Caco-2 (cell line): ENCODE data around the gene USP43. TPM values are rescaled to one million over a fixed set of nuclear protein-coding genes. Genes with fewer than 3 reads are reported as not detected.

Experiments used
- BruUV-seq: library from RNA; stranded (reverse); fragments of 400-500 nt; replicated peaks from 2 replicates; lab custom pipeline; 2021; lab: Mats Ljungman, UMichigan
- CTCF ChIA-PET: fragments of 300-600 bp; sonication (Branson Sonifier 250); formaldehyde crosslinking; loops from one replicate; lab custom pipeline; 2022; ENCODE audit warnings: antibody characterized with exemption; lab: Charles Lee
- POLR2A ChIA-PET: fragments of 300-600 bp; sonication (Branson Sonifier 250); formaldehyde crosslinking; loops from one replicate; lab custom pipeline; 2022; ENCODE audit warnings: antibody characterized with exemption; lab: Charles Lee
- DNase-seq, 2 experiments: peaks; one replicate each; pipeline versions ENCODE4 v3.0.0 to v3.0.0-alpha.2; 2020 to 2022
- H3K27me3 ChIP-seq: replicated peaks from 2 replicates; pipeline ENCODE4 v1.6.0; 2011; ENCODE audit warnings: low read length; ENCODE audit not compliant: control insufficient read depth, insufficient read depth
- H3K36me3 ChIP-seq: 2 replicates; pipeline ENCODE4 v1.5.1; 2011; ENCODE audit warnings: low read length; ENCODE audit not compliant: control insufficient read depth, insufficient read depth
- H3K4me1 ChIP-seq: fragments of 250-450 bp; sonication (Bioruptor Pico); 2 replicates; pipeline ENCODE4 v1.5.1; 2020; ENCODE audit warnings: mild to moderate bottlenecking
- H3K4me3 ChIP-seq: 2 replicates; pipeline ENCODE4 v1.5.1; 2011; ENCODE audit warnings: low read depth, mild to moderate bottlenecking, control low read depth, low read length
- H3K9me3 ChIP-seq: fragments of 250-450 bp; sonication (Bioruptor Pico); 2 replicates; pipeline ENCODE4 v1.5.1; 2020; ENCODE audit warnings: mild to moderate bottlenecking, moderate library complexity
- H3K27ac Mint-ChIP-seq: one replicate; pipeline ENCODE4 v1.8.0; 2022; ENCODE audit warnings: mixed read lengths; ENCODE audit not compliant: unreplicated experiment
- H3K27me3 Mint-ChIP-seq: one replicate; pipeline ENCODE4 v1.8.0; 2022; ENCODE audit warnings: mixed read lengths; ENCODE audit not compliant: insufficient read depth, unreplicated experiment
- H3K36me3 Mint-ChIP-seq: one replicate; pipeline ENCODE4 v1.8.0; 2022; ENCODE audit warnings: mild to moderate bottlenecking, mixed read lengths; ENCODE audit not compliant: insufficient read depth, unreplicated experiment
- H3K4me1 Mint-ChIP-seq: one replicate; pipeline ENCODE4 v1.8.0; 2022; ENCODE audit warnings: low read depth, mixed read lengths; ENCODE audit not compliant: unreplicated experiment
- H3K4me3 Mint-ChIP-seq: one replicate; pipeline ENCODE4 v1.8.0; 2022; ENCODE audit warnings: mild to moderate bottlenecking, moderate library complexity, mixed read lengths; ENCODE audit not compliant: unreplicated experiment
- H3K9me3 Mint-ChIP-seq: one replicate; pipeline ENCODE4 v1.8.0; 2022; ENCODE audit warnings: mixed read lengths; ENCODE audit not compliant: unreplicated experiment
- CTCF ChIP-seq, 2 experiments: fragments of 200-600 bp in 1 of 2; IDR thresholded peaks; 1 replicate in 1 of 2; 2 replicates in 1 of 2; pipeline versions ENCODE4 v1.5.1 to v1.8.0; 2011 to 2022; ENCODE audit warnings: antibody characterized with exemption in 1 of 2, control low read depth in 1 of 2, inconsistent platforms in 1 of 2, low read depth in 1 of 2, low read length in 1 of 2, mild to moderate bottlenecking in 1 of 2, moderate library complexity in 1 of 2; ENCODE audit not compliant: insufficient read depth in 1 of 2, severe bottlenecking in 1 of 2, unreplicated experiment in 1 of 2
- intact Hi-C: fragments of 100-400 bp; cut with micrococcal nuclease; formaldehyde crosslinking; loops from one replicate; pipeline ENCODE4 v1.10.0; 2022; ENCODE audit not compliant: unreplicated experiment
- total RNA-seq: library from RNA; stranded (reverse); gene quantifications from 2 replicates; pipeline ENCODE4 v1.2.3, GENCODE V29; 2022

The USP43 gene
- total RNA-seq, 1 experiment from 2014 or later: 6.0 TPM

GRCh38 chr17:9729034-9729650 is 83.8 kb downstream of the USP43 start:
- intact Hi-C loops: loop anchor here (1.0 kb wide), 1 partner anchor 39 kb away; no protein-coding TSS in a partner anchor
- no TSS peak for BruUV-seq
- no peaks in the 10 kb centered on the region for H3K4me1 ChIP-seq
- H3K4me3 ChIP-seq: no peak overlapping the region
- no peaks in the 10 kb centered on the region for H3K36me3 ChIP-seq
- H3K9me3 Mint-ChIP-seq: no peaks in the 10 kb centered on the region
- H3K9me3 ChIP-seq: no peaks in the 10 kb centered on the region
- no peaks in the 10 kb centered on the region for H3K4me1 Mint-ChIP-seq
- H3K36me3 Mint-ChIP-seq: peaks cover 5% of the 10 kb centered on the region
- no peak overlapping the region for H3K27ac Mint-ChIP-seq
- peak; percentile 72 to 82 for TF ChIP-seq CTCF (IDR thresholded peaks at IDR 0.05; ENCODE audit: insufficient read depth in 1 of 2, low read depth in 1 of 2, low read length in 1 of 2, severe bottlenecking in 1 of 2, unreplicated experiment in 1 of 2)
- no peaks in the 10 kb centered on the region for H3K27me3 Mint-ChIP-seq
- no peak overlapping the region for H3K4me3 Mint-ChIP-seq
- ChIA-PET POLR2A (no interaction called here), CTCF (interaction anchor here (1.6 kb wide), 1 partner anchor 39 kb away, joined by 12 read pairs; no protein-coding TSS in a partner anchor)
- peak in 1 of 2 experiments; percentile 20 for DNase-seq
- no peaks in the 10 kb centered on the region for H3K27me3 ChIP-seq

GRCh38 chr17:9729735-9730420 is 84.6 kb downstream of the USP43 start:
- Mint-ChIP-seq H3K9me3 (no peaks in the 10 kb centered on the region), H3K4me1 (no peaks in the 10 kb centered on the region), H3K4me3 (no peak overlapping the region), H3K27ac (no peak overlapping the region), H3K36me3 (peaks cover 5% of the 10 kb centered on the region), H3K27me3 (no peaks in the 10 kb centered on the region)
- BruUV-seq: no TSS peak
- Histone ChIP-seq H3K4me1 (no peaks in the 10 kb centered on the region), H3K4me3 (no peak overlapping the region), H3K9me3 (no peaks in the 10 kb centered on the region), H3K27me3 (no peaks in the 10 kb centered on the region), H3K36me3 (no peaks in the 10 kb centered on the region)
- CTCF ChIA-PET: no interaction called here
- POLR2A ChIA-PET: no interaction called here
- no peak for TF ChIP-seq CTCF (IDR thresholded peaks at IDR 0.05; ENCODE audit: insufficient read depth in 1 of 2, low read depth in 1 of 2, low read length in 1 of 2, severe bottlenecking in 1 of 2, unreplicated experiment in 1 of 2)
- intact Hi-C loops: loop anchor here (1.0 kb wide), 1 partner anchor 38 kb away; no protein-coding TSS in a partner anchor
- no peak for DNase-seq

GRCh38 chr17:9750524-9750923 is 105.2 kb downstream of the USP43 start:
- Histone ChIP-seq H3K9me3 (no peaks in the 10 kb centered on the region), H3K27me3 (no peaks in the 10 kb centered on the region), H3K4me1 (no peaks in the 10 kb centered on the region), H3K4me3 (no peak overlapping the region), H3K36me3 (no peaks in the 10 kb centered on the region)
- H3K4me3 Mint-ChIP-seq: no peak overlapping the region
- CTCF ChIA-PET: interaction anchor here (1.1 kb wide), 1 partner anchor 18 kb away, joined by 3 read pairs; no protein-coding TSS in a partner anchor
- no peaks in the 10 kb centered on the region for H3K36me3 Mint-ChIP-seq
- intact Hi-C loops: no loop called here
- no peak for TF ChIP-seq CTCF (IDR thresholded peaks at IDR 0.05; ENCODE audit: insufficient read depth in 1 of 2, low read depth in 1 of 2, low read length in 1 of 2, severe bottlenecking in 1 of 2, unreplicated experiment in 1 of 2)
- POLR2A ChIA-PET: no interaction called here
- H3K27me3 Mint-ChIP-seq: peaks cover 11% of the 10 kb centered on the region
- no peak for DNase-seq
- no peaks in the 10 kb centered on the region for H3K4me1 Mint-ChIP-seq
- no peak overlapping the region for H3K27ac Mint-ChIP-seq
- BruUV-seq: no TSS peak
- no peaks in the 10 kb centered on the region for H3K9me3 Mint-ChIP-seq
